K562 (cell line): Measurements from ENCODE around the gene GSTM5.

Experiments
- ESRRA ChIP-seq: fragments of 450-650 bp; IDR thresholded peaks from 2 replicates; pipeline ENCODE4 v1.6.1; 2014; ENCODE audit warnings: low read depth, mild to moderate bottlenecking, moderate library complexity, borderline replicate concordance
- EZH2 ChIP-seq: IDR thresholded peaks from 2 replicates; pipeline ENCODE4 v1.6.1; 2012; ENCODE audit warnings: low read depth, mild to moderate bottlenecking, inconsistent platforms, low read length, borderline replicate concordance
- HNRNPH1 ChIP-seq: fragments of 200-400 bp; formaldehyde crosslinking; optimal IDR thresholded peaks from 2 replicates; pipeline ENCODE3; 2017; ENCODE audit warnings: low read depth, mild to moderate bottlenecking, low read length, moderate library complexity
- POLR2A ChIP-seq: fragments of 450-650 bp; conservative IDR thresholded peaks from 2 replicates; pipeline ENCODE4 v1.6.1; 2016
- POLR2AphosphoS2 ChIP-seq: IDR thresholded peaks from 2 replicates; pipeline ENCODE4 v1.6.1; 2012; ENCODE audit warnings: low read length, improper control_type of control experiment
- POLR2AphosphoS5 ChIP-seq: IDR thresholded peaks from 2 replicates; pipeline ENCODE4 v1.6.1; 2011; ENCODE audit warnings: mild to moderate bottlenecking, low read depth, low read length, moderate library complexity; ENCODE audit not compliant: control insufficient read depth, insufficient read depth
- SUPT5H ChIP-seq: fragments of 450-650 bp; IDR thresholded peaks from 2 replicates; pipeline ENCODE4 v1.6.1; 2016
- TBL1XR1 ChIP-seq, 2 experiments: IDR thresholded peaks; 2 replicates each; pipeline ENCODE4 v1.6.1; 2012; ENCODE audit warnings: improper control_type of control experiment in 2 of 2, low read length in 2 of 2, mild to moderate bottlenecking in 1 of 2
- TCF7L2 ChIP-seq: fragments of 150-350 bp; IDR thresholded peaks from 2 replicates; pipeline ENCODE4 v1.6.1; 2016; ENCODE audit warnings: low read depth, mild to moderate bottlenecking, low read length, moderate library complexity
- THRAP3 ChIP-seq: fragments of 450-650 bp; IDR thresholded peaks from 2 replicates; pipeline ENCODE4 v1.6.1; 2016; ENCODE audit warnings: mild to moderate bottlenecking, inconsistent platforms, borderline replicate concordance
- ZBTB8A ChIP-seq: fragments of 450-650 bp; IDR thresholded peaks from 2 replicates; pipeline ENCODE4 v1.6.1; 2018; ENCODE audit warnings: mild to moderate bottlenecking, moderate library complexity; ENCODE audit not compliant: partially characterized antibody
- ZNF507 ChIP-seq: conservative IDR thresholded peaks from 2 replicates; pipeline ENCODE4 v1.6.1; 2017; ENCODE audit warnings: missing genetic modification characterization, missing compliant biosample characterization
- TF ChIP-seq, protein P1 (sequence below): sonication (generic); formaldehyde crosslinking; IDR thresholded peaks from 2 replicates; pipeline ENCODE4 v1.8.0; 2022; ENCODE audit warnings: mild to moderate bottlenecking, missing genetic modification reagents

DNA sequence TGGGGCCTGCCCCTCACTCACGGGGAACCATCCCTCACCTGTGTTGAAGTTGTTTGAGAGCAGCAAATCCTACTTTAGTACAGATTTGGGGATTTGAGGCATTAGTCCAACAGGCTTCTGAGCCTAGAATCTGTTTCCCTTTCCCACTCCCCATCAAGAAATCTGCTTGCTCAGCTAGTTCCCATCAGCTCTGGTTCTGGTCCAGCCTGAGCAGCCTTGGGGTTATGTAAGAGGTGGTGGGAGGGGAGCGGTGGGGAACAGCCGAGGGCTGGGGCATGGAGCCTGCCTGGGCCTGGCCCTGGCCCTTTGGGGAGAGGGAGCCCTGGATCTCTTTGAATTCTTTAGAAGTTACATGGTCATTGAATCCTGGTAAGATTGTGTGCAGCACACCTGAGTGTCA is 4.1 kb downstream of the GSTM5 start:
- TF ChIP-seq POLR2AphosphoS2 (no peak), TBL1XR1 (IDR thresholded peaks at IDR 0.05; ENCODE audit: low read length in 2 of 2) (no peak), HNRNPH1 (no peak), THRAP3 (no peak), ESRRA (no peak), ZNF507 (tag) (no peak), POLR2A (no peak), EZH2 (no peak), SUPT5H (no peak), TCF7L2 (no peak), ZBTB8A (no peak), POLR2AphosphoS5 (no peak)
- TF ChIP-seq, protein P1, sequence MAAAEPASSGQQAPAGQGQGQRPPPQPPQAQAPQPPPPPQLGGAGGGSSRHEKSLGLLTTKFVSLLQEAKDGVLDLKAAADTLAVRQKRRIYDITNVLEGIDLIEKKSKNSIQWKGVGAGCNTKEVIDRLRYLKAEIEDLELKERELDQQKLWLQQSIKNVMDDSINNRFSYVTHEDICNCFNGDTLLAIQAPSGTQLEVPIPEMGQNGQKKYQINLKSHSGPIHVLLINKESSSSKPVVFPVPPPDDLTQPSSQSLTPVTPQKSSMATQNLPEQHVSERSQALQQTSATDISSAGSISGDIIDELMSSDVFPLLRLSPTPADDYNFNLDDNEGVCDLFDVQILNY (CRISPR knock-in tag) = no peak
